HG03571 (cell line): Measurements from ENCODE around the gene SLC4A2.
"Not testable (repeated sequence)": the region's sequence is repeated elsewhere in the genome, so short reads cannot be mapped to it uniquely, and the experiment has no call there.

ENCODE experiments used
- ATAC-seq: cut with Tn5 transposase; IDR thresholded peaks from one replicate; pipeline ENCODE4 v1.9.1; 2021; ENCODE audit not compliant: unreplicated experiment

SLC4A2 gene, protein sequence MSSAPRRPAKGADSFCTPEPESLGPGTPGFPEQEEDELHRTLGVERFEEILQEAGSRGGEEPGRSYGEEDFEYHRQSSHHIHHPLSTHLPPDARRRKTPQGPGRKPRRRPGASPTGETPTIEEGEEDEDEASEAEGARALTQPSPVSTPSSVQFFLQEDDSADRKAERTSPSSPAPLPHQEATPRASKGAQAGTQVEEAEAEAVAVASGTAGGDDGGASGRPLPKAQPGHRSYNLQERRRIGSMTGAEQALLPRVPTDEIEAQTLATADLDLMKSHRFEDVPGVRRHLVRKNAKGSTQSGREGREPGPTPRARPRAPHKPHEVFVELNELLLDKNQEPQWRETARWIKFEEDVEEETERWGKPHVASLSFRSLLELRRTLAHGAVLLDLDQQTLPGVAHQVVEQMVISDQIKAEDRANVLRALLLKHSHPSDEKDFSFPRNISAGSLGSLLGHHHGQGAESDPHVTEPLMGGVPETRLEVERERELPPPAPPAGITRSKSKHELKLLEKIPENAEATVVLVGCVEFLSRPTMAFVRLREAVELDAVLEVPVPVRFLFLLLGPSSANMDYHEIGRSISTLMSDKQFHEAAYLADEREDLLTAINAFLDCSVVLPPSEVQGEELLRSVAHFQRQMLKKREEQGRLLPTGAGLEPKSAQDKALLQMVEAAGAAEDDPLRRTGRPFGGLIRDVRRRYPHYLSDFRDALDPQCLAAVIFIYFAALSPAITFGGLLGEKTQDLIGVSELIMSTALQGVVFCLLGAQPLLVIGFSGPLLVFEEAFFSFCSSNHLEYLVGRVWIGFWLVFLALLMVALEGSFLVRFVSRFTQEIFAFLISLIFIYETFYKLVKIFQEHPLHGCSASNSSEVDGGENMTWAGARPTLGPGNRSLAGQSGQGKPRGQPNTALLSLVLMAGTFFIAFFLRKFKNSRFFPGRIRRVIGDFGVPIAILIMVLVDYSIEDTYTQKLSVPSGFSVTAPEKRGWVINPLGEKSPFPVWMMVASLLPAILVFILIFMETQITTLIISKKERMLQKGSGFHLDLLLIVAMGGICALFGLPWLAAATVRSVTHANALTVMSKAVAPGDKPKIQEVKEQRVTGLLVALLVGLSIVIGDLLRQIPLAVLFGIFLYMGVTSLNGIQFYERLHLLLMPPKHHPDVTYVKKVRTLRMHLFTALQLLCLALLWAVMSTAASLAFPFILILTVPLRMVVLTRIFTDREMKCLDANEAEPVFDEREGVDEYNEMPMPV

DNA sequence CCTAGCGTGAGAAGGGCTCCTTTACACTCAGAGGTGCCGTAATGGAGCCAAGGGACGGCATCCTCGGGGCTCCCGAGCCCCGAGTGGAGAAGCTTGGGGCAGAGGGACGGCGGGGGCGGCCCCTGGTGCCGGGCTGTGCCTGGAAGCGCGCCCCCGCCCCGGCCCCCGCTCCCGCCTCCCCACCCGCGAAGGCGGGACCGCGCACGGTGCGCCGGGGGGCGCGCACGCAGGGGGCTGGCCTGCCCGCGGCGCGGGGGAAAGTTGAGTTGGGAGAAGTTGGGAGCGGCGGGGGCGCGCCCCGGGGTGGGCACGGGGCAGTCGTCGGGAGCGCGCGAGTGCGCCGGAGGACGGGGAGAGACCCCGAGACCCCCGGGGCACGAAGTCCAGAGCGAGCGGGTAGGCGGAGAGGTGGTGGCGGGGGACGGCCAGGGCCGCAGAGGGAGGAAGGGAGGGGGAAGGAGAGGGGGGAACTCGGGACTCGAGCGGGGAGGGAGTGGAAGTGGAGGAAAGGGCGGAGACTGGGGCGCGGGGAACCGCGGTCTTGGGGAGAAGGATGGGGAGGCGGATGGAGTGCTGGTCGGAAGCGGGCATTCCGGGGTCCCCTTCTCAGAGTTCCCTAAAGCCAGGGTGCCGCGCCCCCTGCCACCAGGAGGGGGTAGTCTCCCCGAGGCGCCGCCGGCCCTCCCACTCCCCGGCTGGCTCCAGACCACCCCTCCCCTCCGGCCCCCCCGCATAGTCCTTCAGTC is at the start of gene SLC4A2:
TSS of gene SLC4A2 (plus strand) at position 223 of the 746 bp plus-strand sequence. CDS start 2,399 bp downstream, outside the sequence.
- ATAC-seq: peak; percentile 24

GRCh38 chr7:151010037-151010306 is 49.4 kb upstream of the SLC4A2 start:
- ATAC-seq: no peak

- no peak for ATAC-seq
Measured at GRCh38 chr7:151010307-151011096, 48.9 kb upstream of the SLC4A2 start.

- no peak for ATAC-seq
Measured at GRCh38 chr7:151011097-151011409, 48.3 kb upstream of the SLC4A2 start.

- not testable (repeated sequence) for ATAC-seq
Measured at GRCh38 chr7:151011616-151012015, 47.8 kb upstream of the SLC4A2 start.

GRCh38 chr7:151012031-151012692 is 47.2 kb upstream of the SLC4A2 start:
- ATAC-seq: no peak

- ATAC-seq: no peak
Measured at GRCh38 chr7:151012911-151013347, 46.5 kb upstream of the SLC4A2 start.

DNA sequence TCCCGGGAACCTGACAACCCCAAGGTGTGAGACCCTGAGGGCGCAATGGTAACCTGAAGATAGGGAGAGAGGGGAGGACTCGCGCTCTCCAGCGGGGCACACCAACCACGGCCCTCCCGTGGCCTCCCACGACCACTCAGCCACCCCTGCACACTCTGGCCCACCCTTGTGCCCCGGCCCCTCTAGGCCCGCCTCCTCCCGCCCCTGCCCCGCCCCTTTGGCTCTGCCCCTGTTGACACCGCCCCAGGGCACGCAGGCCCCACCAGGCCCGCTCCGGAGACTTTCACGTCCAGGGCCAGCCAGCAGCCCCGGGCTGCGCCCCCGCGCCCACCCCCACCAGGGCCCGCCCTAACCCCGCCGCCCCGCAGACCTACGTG is 46.0 kb upstream of the SLC4A2 start:
- ATAC-seq: no peak

GRCh38 chr7:151013733-151014497 is 45.5 kb upstream of the SLC4A2 start:
- no peak for ATAC-seq

DNA sequence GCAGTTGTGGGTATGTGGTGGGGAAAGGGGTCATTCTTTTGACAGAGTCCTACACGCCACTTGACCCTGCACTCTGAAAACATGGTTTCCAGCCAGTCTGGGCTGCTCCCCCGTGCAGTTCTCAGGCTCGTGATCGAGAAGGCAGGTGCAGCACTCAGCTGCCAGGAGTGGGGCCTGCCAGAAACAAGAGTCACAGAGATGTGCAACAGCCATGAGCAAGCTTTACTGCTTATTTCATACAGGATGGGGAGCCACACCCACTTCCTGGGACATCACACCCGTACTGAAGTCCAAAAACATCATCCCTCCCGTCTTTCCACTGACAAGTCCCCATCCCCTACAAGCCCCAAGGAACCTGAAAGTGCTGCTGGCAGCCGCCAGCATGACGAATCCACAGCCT is 44.4 kb upstream of the SLC4A2 start:
- no peak for ATAC-seq

- ATAC-seq: no peak
Measured at GRCh38 chr7:151015967-151016366, 43.4 kb upstream of the SLC4A2 start.

GRCh38 chr7:151016505-151016904 is 42.9 kb upstream of the SLC4A2 start:
- ATAC-seq: no peak

DNA sequence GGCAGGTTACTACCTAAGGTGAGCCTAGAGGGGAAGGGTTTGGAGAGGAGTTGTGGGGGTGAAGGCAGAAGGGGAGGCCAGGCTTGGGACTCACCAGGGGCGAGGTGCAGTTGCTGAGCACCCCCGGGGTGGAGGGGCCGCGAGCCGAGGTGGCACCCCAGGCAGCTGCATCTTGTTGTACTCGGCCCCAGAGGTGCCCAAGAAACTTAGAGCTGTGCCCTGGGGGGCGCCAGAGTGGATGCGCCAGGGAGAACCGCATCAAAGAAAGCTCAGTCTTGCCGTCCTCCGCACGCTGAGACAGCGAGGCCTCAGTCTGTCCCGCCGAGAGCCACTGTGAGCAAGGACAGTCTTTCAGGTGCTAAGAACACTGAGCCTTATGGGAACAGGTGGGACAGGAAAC is 42.4 kb upstream of the SLC4A2 start:
- ATAC-seq: no peak

GRCh38 chr7:151017370-151017952 is 41.9 kb upstream of the SLC4A2 start:
- no peak for ATAC-seq

- no peak for ATAC-seq
Measured at GRCh38 chr7:151017953-151018420, 41.4 kb upstream of the SLC4A2 start.

GRCh38 chr7:151018421-151019129 is 40.8 kb upstream of the SLC4A2 start:
- ATAC-seq: no peak

- ATAC-seq: no peak
Measured at GRCh38 chr7:151019130-151019447, 40.3 kb upstream of the SLC4A2 start.

DNA sequence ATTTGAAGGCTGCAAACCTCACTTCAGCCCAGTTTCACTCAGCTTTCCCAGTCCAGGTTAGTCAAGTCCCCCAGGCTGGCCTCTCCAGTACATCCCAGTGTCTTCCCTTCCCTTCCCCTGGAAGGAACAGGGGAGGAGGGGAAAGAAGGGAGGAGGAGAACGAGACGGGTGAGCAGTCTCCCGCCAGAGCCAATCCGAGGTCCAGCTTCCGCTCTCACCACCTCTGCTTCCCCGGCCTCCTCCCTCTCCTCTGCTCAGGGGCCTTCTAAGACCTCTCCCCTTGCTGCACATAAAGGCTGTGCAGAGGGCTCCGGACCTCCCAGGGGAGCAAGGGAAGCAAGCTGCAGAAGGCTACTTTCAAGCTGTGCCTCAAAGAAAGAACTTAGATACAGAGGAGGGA is 39.2 kb upstream of the SLC4A2 start:
- no peak for ATAC-seq
